Activated naive CD8-positive, alpha-beta T cell treated with anti-CD3 and anti-CD28 coated beads for 36 hours (primary cell): ENCODE results near the gene P3H1. TPM values are rescaled to one million over a fixed set of nuclear protein-coding genes. Genes with fewer than 3 reads are reported as not detected.
A peak's percentile ranks its signal among the peaks of the same experiment; 100 is the strongest.

Experiments
- DNase-seq: peaks from one replicate; pipeline ENCODE4 v3.0.0; 2021
- H3K27ac Mint-ChIP-seq: one replicate; pipeline ENCODE4 v1.8.0; 2022; ENCODE audit warnings: mild to moderate bottlenecking, moderate library complexity, mixed read lengths
- H3K27me3 Mint-ChIP-seq: one replicate; pipeline ENCODE4 v1.8.0; 2022; ENCODE audit warnings: mild to moderate bottlenecking, mixed read lengths
- H3K36me3 Mint-ChIP-seq: one replicate; pipeline ENCODE4 v1.8.0; 2021; ENCODE audit warnings: mild to moderate bottlenecking, mixed read lengths
- H3K4me1 Mint-ChIP-seq: one replicate; pipeline ENCODE4 v1.8.0; 2021; ENCODE audit warnings: mixed read lengths
- H3K4me3 Mint-ChIP-seq: one replicate; pipeline ENCODE4 v1.8.0; 2022; ENCODE audit warnings: mild to moderate bottlenecking, moderate library complexity, mixed read lengths
- H3K9me3 Mint-ChIP-seq: one replicate; pipeline ENCODE4 v1.8.0; 2022; ENCODE audit warnings: mixed read lengths
- total RNA-seq, 2 experiments: library from RNA; stranded (reverse); gene quantifications; one replicate each; pipeline ENCODE4 v1.2.3, GENCODE V29; 2021

P3H1 gene
- total RNA-seq, 2 experiments from 2014 or later: 24.1 to 27.8 TPM

DNA sequence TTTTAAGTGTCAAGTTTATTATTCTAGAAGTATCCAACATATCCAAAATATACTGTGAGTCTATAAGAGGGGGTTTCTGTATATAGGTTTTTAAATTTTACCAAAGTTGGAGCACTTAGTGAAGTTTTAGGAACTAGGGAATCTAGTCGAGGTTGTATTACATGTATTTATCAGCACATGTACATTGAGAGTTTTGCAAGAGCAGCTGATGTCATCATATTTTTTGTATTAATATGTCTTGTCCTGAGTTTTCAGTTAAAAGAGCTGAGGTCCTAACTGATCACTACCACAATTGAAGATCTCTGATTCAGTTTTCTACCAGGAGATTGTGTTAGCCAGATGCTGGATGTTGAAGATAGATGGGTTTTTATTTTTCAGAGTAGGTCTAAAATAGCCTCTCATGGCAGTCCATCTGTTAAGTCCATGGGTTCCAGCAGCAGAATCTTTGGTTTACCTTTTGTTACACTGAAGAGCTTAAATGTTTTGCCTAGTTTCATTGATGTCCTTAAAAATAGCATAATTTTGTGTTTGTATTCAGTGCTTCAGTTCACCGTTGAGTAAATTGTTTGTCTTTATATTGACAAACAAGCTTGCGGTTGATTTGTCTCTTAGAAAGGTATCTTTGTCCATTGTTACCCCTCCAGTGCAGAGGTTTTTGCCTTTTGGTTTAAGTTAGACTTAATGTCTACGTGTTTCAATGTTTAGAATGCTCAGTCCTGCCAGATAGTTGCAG, 68.6 kb downstream of the P3H1 start:
- peaks cover 29% of the 10 kb centered on the region for H3K4me1 Mint-ChIP-seq
- H3K27me3 Mint-ChIP-seq: no peaks in the 10 kb centered on the region
- H3K9me3 Mint-ChIP-seq: no peaks in the 10 kb centered on the region
- no peak overlapping the region for H3K4me3 Mint-ChIP-seq
- peak overlapping the region; percentile 16 for H3K27ac Mint-ChIP-seq
- peaks cover 56% of the 10 kb centered on the region for H3K36me3 Mint-ChIP-seq
- no peak for DNase-seq

Other genes with a start within 250 kb of the P3H1 start
- 100 to 1,000 TPM; 127 to 133 TPM for gene PPIH, start 108.6 kb downstream of the P3H1 start, total RNA-seq
- gene YBX1, start 84.6 kb downstream of the P3H1 start, total RNA-seq: 1,000 to 10,000 TPM; 1,441 to 1,525 TPM
- gene CLDN19, start 26.8 kb downstream of the P3H1 start, total RNA-seq: not detected
- 1 to 10 TPM; 6.9 to 7.2 TPM for gene C1orf50, start 221 bp upstream of the P3H1 start, total RNA-seq
- gene TMEM269, start 18.0 kb upstream of the P3H1 start, total RNA-seq: under 1 TPM; 0.06 to 0.32 TPM
- gene ERMAP, start 50.1 kb upstream of the P3H1 start, total RNA-seq: 1 to 10 TPM; 3.1 to 3.2 TPM
- 10 to 100 TPM; 11.8 to 13.7 TPM for gene SVBP, start 50.4 kb upstream of the P3H1 start, total RNA-seq
- gene ZNF691, start 79.6 kb upstream of the P3H1 start, total RNA-seq: 10 to 100 TPM in 1 of 2 experiments, 1 to 10 TPM in 1; 8.7 to 10.0 TPM
- 100 to 1,000 TPM; 105 to 114 TPM for gene SLC2A1, start 191.8 kb upstream of the P3H1 start, total RNA-seq